ENCODE measurements around the gene CNTN1.

CNTN1 gene

GRCh38 chr12:40663781-40664180 is 28.5 kb upstream of the CNTN1 start:
- H3K4me3 ChIP-seq (ENCODE audit: low read depth, low read length), result no peak overlapping the region
- DNase-seq (ENCODE audit: low read depth, low spot score), result no peak
- TF ChIP-seq CTCF (IDR thresholded peaks at IDR 0.05; ENCODE audit: low read depth, low read length), result no peak
- in situ Hi-C loops (cut with HindIII; ENCODE audit: low sequenced_read_pairs), result no loop called here

GRCh38 chr12:40668099-40668529 is 24.1 kb upstream of the CNTN1 start:
- H3K4me3 ChIP-seq (ENCODE audit: low read depth, low read length), result no peak overlapping the region
- in situ Hi-C loops (cut with HindIII; ENCODE audit: low sequenced_read_pairs), result no loop called here
- no peak for TF ChIP-seq CTCF (IDR thresholded peaks at IDR 0.05; ENCODE audit: low read depth, low read length)
- no peak for DNase-seq (ENCODE audit: low read depth, low spot score)

GRCh38 chr12:40672741-40673271 is 19.4 kb upstream of the CNTN1 start:
- no peak for DNase-seq (ENCODE audit: low read depth, low spot score)
- no peak overlapping the region for H3K4me3 ChIP-seq (ENCODE audit: low read depth, low read length)
- in situ Hi-C loops (cut with HindIII; ENCODE audit: low sequenced_read_pairs), result no loop called here
- no peak for TF ChIP-seq CTCF (IDR thresholded peaks at IDR 0.05; ENCODE audit: low read depth, low read length)

- DNase-seq (ENCODE audit: low read depth, low spot score), result no peak
- TF ChIP-seq CTCF (IDR thresholded peaks at IDR 0.05; ENCODE audit: low read depth, low read length), result no peak
- in situ Hi-C loops (cut with HindIII; ENCODE audit: low sequenced_read_pairs), result no loop called here
Observed at GRCh38 chr12:40681148-40681547, 11.1 kb upstream of the CNTN1 start.

GRCh38 chr12:40684986-40685385 is 7.3 kb upstream of the CNTN1 start:
- DNase-seq (ENCODE audit: low read depth, low spot score), result no peak
- no peak for TF ChIP-seq CTCF (IDR thresholded peaks at IDR 0.05; ENCODE audit: low read depth, low read length)
- in situ Hi-C loops (cut with HindIII; ENCODE audit: low sequenced_read_pairs), result no loop called here
- no peak overlapping the region for H3K4me3 ChIP-seq (ENCODE audit: low read depth, low read length)

More at GRCh38 chr12:40681148-40681547, 11.1 kb upstream of the CNTN1 start:
- no peak overlapping the region for H3K4me3 ChIP-seq (ENCODE audit: low read depth, low read length)

- TF ChIP-seq CTCF (IDR thresholded peaks at IDR 0.05; ENCODE audit: low read depth, low read length), result no peak
- no peak overlapping the region for H3K4me3 ChIP-seq (ENCODE audit: low read depth, low read length)
- in situ Hi-C loops (cut with HindIII; ENCODE audit: low sequenced_read_pairs), result no loop called here
- DNase-seq (ENCODE audit: low read depth, low spot score), result no peak
Observed at GRCh38 chr12:40688085-40688725, 4.0 kb upstream of the CNTN1 start.

Data from astrocyte of the spinal cord (primary cell).